DOHH2 (cell line): ENCODE data around the gene TTC7B.

Experiments
- H3F3A ChIP-seq: fragments of 200-600 bp; sonication (generic), shearing (Covaris generic); 2 replicates; pipeline ENCODE4 v1.6.0; 2016; ENCODE audit warnings: antibody characterized with exemption, mild to moderate bottlenecking; ENCODE audit not compliant: control insufficient read depth, insufficient read depth
- H3K27ac ChIP-seq: fragments of 200-600 bp; sonication (generic); 2 replicates; pipeline ENCODE4 v1.5.1; 2014; ENCODE audit warnings: low read depth, mild to moderate bottlenecking, low read length, moderate library complexity
- H3K27me3 ChIP-seq: fragments of 200-600 bp; sonication (generic); 2 replicates; pipeline ENCODE4 v1.6.1; 2014; ENCODE audit warnings: mild to moderate bottlenecking, low read length, mixed read lengths; ENCODE audit not compliant: control insufficient read depth
- H3K36me3 ChIP-seq: fragments of 200-600 bp; sonication (generic); 2 replicates; pipeline ENCODE4 v1.6.1; 2014; ENCODE audit warnings: mild to moderate bottlenecking, low read length, moderate library complexity, mixed read lengths; ENCODE audit not compliant: control insufficient read depth
- H3K4me1 ChIP-seq: fragments of 200-600 bp; sonication (generic); 2 replicates; pipeline ENCODE4 v1.6.1; 2014; ENCODE audit warnings: mild to moderate bottlenecking, low read length, mixed read lengths; ENCODE audit not compliant: control insufficient read depth
- H3K4me2 ChIP-seq: fragments of 200-600 bp; sonication (generic); 2 replicates; pipeline ENCODE4 v1.6.0; 2014; ENCODE audit warnings: mild to moderate bottlenecking, low read length, moderate library complexity
- H3K4me3 ChIP-seq: fragments of 200-600 bp; sonication (generic); 2 replicates; pipeline ENCODE4 v1.5.1; 2014; ENCODE audit warnings: mild to moderate bottlenecking, low read length, mixed read lengths
- H3K79me2 ChIP-seq: fragments of 200-600 bp; sonication (generic); 2 replicates; pipeline ENCODE4 v1.6.1; 2014; ENCODE audit warnings: mild to moderate bottlenecking, low read length, mixed read lengths; ENCODE audit not compliant: control insufficient read depth
- H3K9me2 ChIP-seq: fragments of 200-600 bp; sonication (generic); replicated peaks from 2 replicates; pipeline ENCODE4 v1.6.1; 2014; ENCODE audit warnings: mild to moderate bottlenecking, low read length, mixed read lengths; ENCODE audit not compliant: control insufficient read depth
- H3K9me3 ChIP-seq: fragments of 200-600 bp; sonication (generic); 2 replicates; pipeline ENCODE4 v1.6.1; 2014; ENCODE audit warnings: antibody characterized with exemption, low read length, mixed read lengths; ENCODE audit not compliant: control insufficient read depth, insufficient read depth
- H4K20me1 ChIP-seq: fragments of 200-600 bp; sonication (generic); 2 replicates; pipeline ENCODE4 v1.6.0; 2014; ENCODE audit warnings: low read depth, mild to moderate bottlenecking, antibody characterized with exemption, low read length, moderate library complexity; ENCODE audit not compliant: control insufficient read depth, insufficient read depth
- CTCF ChIP-seq: fragments of 200-600 bp; sonication (generic); IDR thresholded peaks from one replicate; pipeline ENCODE4 v1.5.1; 2014; ENCODE audit warnings: antibody characterized with exemption, mild to moderate bottlenecking, low read depth, low read length; ENCODE audit not compliant: poor library complexity, severe bottlenecking
- EZH2phosphoT487 ChIP-seq: fragments of 200-600 bp; sonication (generic); IDR thresholded peaks from 2 replicates; pipeline ENCODE4 v1.6.1; 2017; ENCODE audit warnings: borderline replicate concordance, mild to moderate bottlenecking, antibody characterized with exemption, low read length, moderate library complexity, mixed read lengths

TTC7B gene

GRCh38 chr14:90601563-90601962 lies 214.7 kb downstream of the TTC7B start:
- H3K4me2 ChIP-seq: no peak overlapping the region
- TF ChIP-seq CTCF (no peak), EZH2phosphoT487 (no peak)
- H3K27me3 ChIP-seq: peaks cover under 1% of the 10 kb centered on the region; the same call in 1 of the 2 replicates
- no peak overlapping the region for H3K4me3 ChIP-seq
- H3K9me3 ChIP-seq: no peaks in the 10 kb centered on the region
- H3K9me2 ChIP-seq: no peaks in the 10 kb centered on the region
- H3F3A ChIP-seq: no peaks in the 10 kb centered on the region
- no peak overlapping the region for H3K27ac ChIP-seq
- no peaks in the 10 kb centered on the region for H3K79me2 ChIP-seq
- no peaks in the 10 kb centered on the region for H3K4me1 ChIP-seq
- H4K20me1 ChIP-seq: no peaks in the 10 kb centered on the region
- no peaks in the 10 kb centered on the region for H3K36me3 ChIP-seq

GRCh38 chr14:90600619-90601018 lies 215.6 kb downstream of the TTC7B start:
- Histone ChIP-seq H3K36me3 (no peaks in the 10 kb centered on the region), H3K27me3 (peaks cover 3% of the 10 kb centered on the region; the same call in 1 of the 2 replicates), H3K4me3 (no peak overlapping the region), H3F3A (no peaks in the 10 kb centered on the region), H4K20me1 (no peaks in the 10 kb centered on the region), H3K79me2 (no peaks in the 10 kb centered on the region), H3K27ac (no peak overlapping the region), H3K9me2 (no peaks in the 10 kb centered on the region), H3K9me3 (no peaks in the 10 kb centered on the region), H3K4me1 (no peaks in the 10 kb centered on the region), H3K4me2 (no peak overlapping the region)
- no peak for TF ChIP-seq EZH2phosphoT487
- TF ChIP-seq CTCF: no peak

GRCh38 chr14:90599748-90600507 lies 216.3 kb downstream of the TTC7B start:
- H4K20me1 ChIP-seq: no peaks in the 10 kb centered on the region

More at GRCh38 chr14:90599748-90600507, 216.3 kb downstream of the TTC7B start:
- H3K4me3 ChIP-seq: no peak overlapping the region
- H3K4me1 ChIP-seq: no peaks in the 10 kb centered on the region
- H3F3A ChIP-seq: no peaks in the 10 kb centered on the region
- H3K27ac ChIP-seq: no peak overlapping the region
- TF ChIP-seq CTCF (no peak), EZH2phosphoT487 (no peak)
- no peaks in the 10 kb centered on the region for H3K9me3 ChIP-seq
- no peaks in the 10 kb centered on the region for H3K79me2 ChIP-seq
- peaks cover 6% of the 10 kb centered on the region; the same call in 1 of the 2 replicates for H3K27me3 ChIP-seq
- no peaks in the 10 kb centered on the region for H3K9me2 ChIP-seq
- no peak overlapping the region for H3K4me2 ChIP-seq
- no peaks in the 10 kb centered on the region for H3K36me3 ChIP-seq
